ENCODE data around the gene PGAM5. TPM values are rescaled to one million over a fixed set of nuclear protein-coding genes. Genes with fewer than 3 reads are reported as not detected.

Gene PGAM5
- total and polyA plus RNA-seq, 2 of the 4 experiments (the other 2 are of a cell fraction) = 25.2 to 37.8 TPM

- Histone ChIP-seq H3K79me1 (ENCODE audit: low read depth in 1 of 2, low read length in 2 of 2) (peaks cover 16 to 45% of the 10 kb centered on the region in 2 experiments), H3K36me3 (ENCODE audit: control insufficient read depth, insufficient read depth, low read length) (peaks cover 33% of the 10 kb centered on the region), H3K9me1 (ENCODE audit: insufficient read depth, low read length) (peaks cover 4% of the 10 kb centered on the region), H4K8ac (ENCODE audit: low read depth in 2 of 2, low read length in 2 of 2) (no peak overlapping the region), H2AFZ (replicated peaks; ENCODE audit: low read length, poor library complexity) (no peak overlapping the region), H3K4me2 (ENCODE audit: low read depth, low read length) (no peak overlapping the region), H3K9me3 (ENCODE audit: control insufficient read depth, insufficient read depth, low read length) (no peaks in the 10 kb centered on the region), H3K27me3 (ENCODE audit: control insufficient read depth, insufficient read depth, low read length) (no peaks in the 10 kb centered on the region), H3K14ac (replicated peaks; ENCODE audit: low read depth, low read length) (no peak overlapping the region), H2BK120ac (ENCODE audit: low read depth, low read length) (no peak overlapping the region), H3K4me1 (ENCODE audit: control insufficient read depth, insufficient read depth, low read length) (no peaks in the 10 kb centered on the region), H4K5ac (ENCODE audit: low read depth, low read length) (no peak overlapping the region), H2BK5ac (ENCODE audit: low read depth, low read length, poor library complexity, severe bottlenecking) (no peak overlapping the region), H3K4me3 (ENCODE audit: insufficient read depth, low read depth, low read length) (no peak overlapping the region), H3K9ac (ENCODE audit: low read depth, low read length) (no peak overlapping the region), H4K20me1 (ENCODE audit: insufficient read depth, low read length) (peaks cover 92% of the 10 kb centered on the region), H2BK20ac (ENCODE audit: low read depth, low read length) (no peak overlapping the region), H3K56ac (ENCODE audit: extremely low read depth, insufficient read depth, low read length) (no peak overlapping the region), H2AK9ac (replicated peaks; ENCODE audit: low read depth, low read length, poor library complexity) (no peak overlapping the region), H3K4ac (ENCODE audit: low read depth, low read length) (no peak overlapping the region), H2BK15ac (ENCODE audit: low read depth, low read length) (no peak overlapping the region), H2AK5ac (ENCODE audit: low read depth, low read length) (no peak overlapping the region), H4K91ac (ENCODE audit: insufficient read depth, low read depth, low read length) (no peak overlapping the region), H3K23ac (ENCODE audit: low read depth, low read length) (no peak overlapping the region), H3K18ac (ENCODE audit: low read depth, low read length) (no peak overlapping the region), H3K27ac (ENCODE audit: insufficient read depth, low read length) (no peak overlapping the region)
- POLR2A ChIA-PET (ENCODE audit: unreplicated experiment) = no interaction called here
- dilution Hi-C loops (cut with HindIII; ENCODE audit: low sequenced_read_pairs, unreplicated experiment) = no loop called here
- no peak for TF ChIP-seq BHLHE40 (IDR thresholded peaks at IDR 0.05; ENCODE audit: low read depth, low read length)
- no peak for TF ChIP-seq POLR2A (IDR thresholded peaks at IDR 0.05; ENCODE audit: low read depth, low read length)
- no peak for TF ChIP-seq CEBPB (IDR thresholded peaks at IDR 0.05; ENCODE audit: low read depth, low read length)
- no peak for TF ChIP-seq FOS (IDR thresholded peaks at IDR 0.05; ENCODE audit: low read depth, low read length)
- no peak for TF ChIP-seq RAD21 (IDR thresholded peaks at IDR 0.05; ENCODE audit: low read length)
- no peak for TF ChIP-seq MXI1 (IDR thresholded peaks at IDR 0.05; ENCODE audit: borderline replicate concordance, low read depth, low read length)
- no peak for TF ChIP-seq ELK1 (IDR thresholded peaks at IDR 0.05; ENCODE audit: borderline replicate concordance, low read depth, low read length)
- TF ChIP-seq, protein P1, sequence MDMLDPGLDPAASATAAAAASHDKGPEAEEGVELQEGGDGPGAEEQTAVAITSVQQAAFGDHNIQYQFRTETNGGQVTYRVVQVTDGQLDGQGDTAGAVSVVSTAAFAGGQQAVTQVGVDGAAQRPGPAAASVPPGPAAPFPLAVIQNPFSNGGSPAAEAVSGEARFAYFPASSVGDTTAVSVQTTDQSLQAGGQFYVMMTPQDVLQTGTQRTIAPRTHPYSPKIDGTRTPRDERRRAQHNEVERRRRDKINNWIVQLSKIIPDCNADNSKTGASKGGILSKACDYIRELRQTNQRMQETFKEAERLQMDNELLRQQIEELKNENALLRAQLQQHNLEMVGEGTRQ (IDR thresholded peaks at IDR 0.05; ENCODE audit: low read depth, low read length) = no peak
- TF ChIP-seq RFX5 (IDR thresholded peaks at IDR 0.05; ENCODE audit: low read depth, low read length) = no peak
- no peak for TF ChIP-seq NFE2L2 (IDR thresholded peaks at IDR 0.05; ENCODE audit: low read depth, low read length)
- TF ChIP-seq RCOR1 (IDR thresholded peaks at IDR 0.05; ENCODE audit: insufficient replicate concordance, low read length) = no peak
- TF ChIP-seq CHD1 (IDR thresholded peaks at IDR 0.05; ENCODE audit: low read depth, low read length) = no peak
- TF ChIP-seq CTCF (conservative IDR thresholded peaks at IDR 0.05; ENCODE audit: low read depth, low read length) = no peak
- no peak for TF ChIP-seq SMC3 (IDR thresholded peaks at IDR 0.05; ENCODE audit: low read depth, low read length)
- no peak for TF ChIP-seq MAFK (IDR thresholded peaks at IDR 0.05; ENCODE audit: low read depth, low read length)
- in situ Hi-C loops (cut with MboI; ENCODE audit: low sequenced_read_pairs) = no loop called here
- DNase-seq (no peak), ATAC-seq (ENCODE audit: low read depth) (no peak)
- CTCF ChIA-PET = no interaction called here
- 80% methylated on average over 1 of the region's 14 CpGs; no CpG with 5 or more reads in 1 of the 2 experiments for WGBS, 2 experiments (ENCODE audit: extremely low coverage in 2 of 2, insufficient read length in 1 of 2)
- intact Hi-C loops (cut with micrococcal nuclease) = no loop called here
- BruUV-seq (replicated peaks) = no TSS peak
These were observed 43.7 kb downstream of the PGAM5 start for GRCh38 chr12:132754160-132754932.
